HL-60/S4 treated with retinoic acid at 250 ng/mL for 4 days and 3 days (cell line): ENCODE results near the gene CELA3B.
"Not testable (repeated sequence)": the region's sequence is repeated elsewhere in the genome, so short reads cannot be mapped to it uniquely, and the experiment has no call there.

ENCODE experiments used
- in situ Hi-C: fragments of 300-500 bp; cut with MboI; formaldehyde crosslinking; loops from 2 replicates; pipeline ENCODE4 v1.7.0; 2022; ENCODE audit warnings: low sequenced_read_pairs

CELA3B gene

GRCh38 chr1:21973948-21974347 lies 2.9 kb upstream of the CELA3B start:
- in situ Hi-C loops, result loop anchor here (25.0 kb wide), 2 partner anchors 612 to 737 kb away; no protein-coding TSS in a partner anchor

- in situ Hi-C loops, result loop anchor here (25.0 kb wide), 2 partner anchors 612 to 737 kb away; no protein-coding TSS in a partner anchor
Measured at GRCh38 chr1:21974699-21975098, 2.1 kb upstream of the CELA3B start.

- in situ Hi-C loops, result not testable (repeated sequence)
Measured at GRCh38 chr1:21975296-21975695, 1.5 kb upstream of the CELA3B start.

GRCh38 chr1:21978209-21978608 lies 1.4 kb downstream of the CELA3B start:
- in situ Hi-C loops, result not testable (repeated sequence)

- in situ Hi-C loops, result not testable (repeated sequence)
Measured at GRCh38 chr1:21980515-21981220, 3.8 kb downstream of the CELA3B start.

GRCh38 chr1:21981253-21981652 lies 4.4 kb downstream of the CELA3B start:
- in situ Hi-C loops, result not testable (repeated sequence)

GRCh38 chr1:21982122-21982521 lies 5.3 kb downstream of the CELA3B start:
- in situ Hi-C loops, result not testable (repeated sequence)

- in situ Hi-C loops, result not testable (repeated sequence)
Measured at GRCh38 chr1:21983539-21983938, 6.7 kb downstream of the CELA3B start.

- in situ Hi-C loops, result not testable (repeated sequence)
Measured at GRCh38 chr1:21985893-21986292, 9.1 kb downstream of the CELA3B start.

GRCh38 chr1:21986386-21986785 lies 9.6 kb downstream of the CELA3B start:
- in situ Hi-C loops, result not testable (repeated sequence)

GRCh38 chr1:21989672-21990393 lies 13.0 kb downstream of the CELA3B start:
- in situ Hi-C loops, result not testable (repeated sequence)

- in situ Hi-C loops, result not testable (repeated sequence)
Measured at GRCh38 chr1:21992186-21992585, 15.4 kb downstream of the CELA3B start.

- in situ Hi-C loops, result not testable (repeated sequence)
Measured at GRCh38 chr1:21994716-21995115, 17.9 kb downstream of the CELA3B start.

GRCh38 chr1:21996663-21996970 lies 19.8 kb downstream of the CELA3B start:
- in situ Hi-C loops, result not testable (repeated sequence)

- in situ Hi-C loops, result not testable (repeated sequence)
Measured at GRCh38 chr1:21997891-21998623, 21.2 kb downstream of the CELA3B start.

- in situ Hi-C loops, result not testable (repeated sequence)
Measured at GRCh38 chr1:21998624-21999294, 21.9 kb downstream of the CELA3B start.

- in situ Hi-C loops, result not testable (repeated sequence)
Measured at GRCh38 chr1:21999645-22000044, 22.8 kb downstream of the CELA3B start.

- in situ Hi-C loops, result no loop called here
Measured at GRCh38 chr1:22001409-22001808, 24.6 kb downstream of the CELA3B start, which contains the start of gene CELA3A. CELA3A (plus strand) TSS chr1:22001657; CDS start chr1:22001675, 18 bp downstream.

- in situ Hi-C loops, result not testable (repeated sequence)
Measured at GRCh38 chr1:22002461-22002860, 25.6 kb downstream of the CELA3B start.

- in situ Hi-C loops, result not testable (repeated sequence)
Measured at GRCh38 chr1:22002875-22003274, 26.1 kb downstream of the CELA3B start.

- in situ Hi-C loops, result not testable (repeated sequence)
Measured at GRCh38 chr1:22003959-22004358, 27.1 kb downstream of the CELA3B start.
